Astrocyte (in vitro differentiated cells and primary cell): ENCODE data around the gene ITGAV. TPM values are rescaled to one million over a fixed set of nuclear protein-coding genes. Genes with fewer than 3 reads are reported as not detected.

ENCODE experiments used
- DNase-seq: peaks from one replicate; pipeline ENCODE4 v3.0.0-alpha.2; 2010; ENCODE audit warnings: low read depth
- FAIRE-seq: peaks from 2 replicates; lab custom pipeline; 2011; peaks lifted over from hg19 to GRCh38; lab: Jason Lieb, UNC
- H2AFZ ChIP-seq: 2 replicates; pipeline ENCODE4 v1.6.0; 2012; ENCODE audit warnings: low read depth, low read length, inconsistent platforms
- H3K27ac ChIP-seq: 2 replicates; pipeline ENCODE4 v1.5.1; 2011; ENCODE audit warnings: low read depth, low read length, inconsistent platforms
- H3K27me3 ChIP-seq: 2 replicates; pipeline ENCODE4 v1.6.0; 2011; ENCODE audit warnings: low read length, inconsistent platforms; ENCODE audit not compliant: insufficient read depth
- H3K36me3 ChIP-seq: 2 replicates; pipeline ENCODE4 v1.5.1; 2011; ENCODE audit warnings: low read length, inconsistent platforms; ENCODE audit not compliant: insufficient read depth
- H3K4me1 ChIP-seq: 2 replicates; pipeline ENCODE4 v1.5.1; 2011; ENCODE audit warnings: low read length, inconsistent platforms; ENCODE audit not compliant: insufficient read depth
- H3K4me2 ChIP-seq: 2 replicates; pipeline ENCODE4 v1.6.0; 2012; ENCODE audit warnings: low read length, inconsistent platforms
- H3K4me3 ChIP-seq: 2 replicates; pipeline ENCODE4 v1.5.1; 2011; ENCODE audit warnings: low read depth, mild to moderate bottlenecking, low read length, inconsistent platforms; ENCODE audit not compliant: insufficient read depth
- H3K79me2 ChIP-seq: 2 replicates; pipeline ENCODE4 v1.6.0; 2012; ENCODE audit warnings: mild to moderate bottlenecking, low read length, inconsistent platforms; ENCODE audit not compliant: insufficient read depth
- H3K9ac ChIP-seq: 2 replicates; pipeline ENCODE4 v1.6.0; 2012; ENCODE audit warnings: mild to moderate bottlenecking, low read length, inconsistent platforms
- H3K9me3 ChIP-seq: 2 replicates; pipeline ENCODE4 v1.5.1; 2012; ENCODE audit warnings: low read depth, mild to moderate bottlenecking, low read length, inconsistent platforms; ENCODE audit not compliant: insufficient read depth
- H4K20me1 ChIP-seq: 2 replicates; pipeline ENCODE4 v1.6.0; 2012; ENCODE audit warnings: low read length, inconsistent platforms; ENCODE audit not compliant: insufficient read depth
- H3K27ac Mint-ChIP-seq: one replicate; pipeline ENCODE4 v1.8.0; 2021; ENCODE audit warnings: mild to moderate bottlenecking, mixed read lengths; ENCODE audit not compliant: unreplicated experiment
- H3K27me3 Mint-ChIP-seq: one replicate; pipeline ENCODE4 v1.8.0; 2021; ENCODE audit warnings: low read depth, mixed read lengths; ENCODE audit not compliant: unreplicated experiment
- H3K36me3 Mint-ChIP-seq: one replicate; pipeline ENCODE4 v1.8.0; 2021; ENCODE audit warnings: low read depth, mixed read lengths; ENCODE audit not compliant: unreplicated experiment
- H3K4me1 Mint-ChIP-seq: one replicate; pipeline ENCODE4 v1.8.0; 2021; ENCODE audit warnings: low read depth, mixed read lengths; ENCODE audit not compliant: unreplicated experiment
- H3K4me3 Mint-ChIP-seq: one replicate; pipeline ENCODE4 v1.8.0; 2021; ENCODE audit warnings: mild to moderate bottlenecking, moderate library complexity, mixed read lengths; ENCODE audit not compliant: unreplicated experiment
- H3K9me3 Mint-ChIP-seq: one replicate; pipeline ENCODE4 v1.8.0; 2021; ENCODE audit warnings: mild to moderate bottlenecking, mixed read lengths; ENCODE audit not compliant: unreplicated experiment
- CTCF ChIP-seq: IDR thresholded peaks from 2 replicates; pipeline ENCODE4 v1.5.1; 2011; ENCODE audit warnings: low read depth, mild to moderate bottlenecking, inconsistent platforms, low read length, moderate library complexity; ENCODE audit not compliant: insufficient read depth
- EZH2 ChIP-seq: IDR thresholded peaks from 2 replicates; pipeline ENCODE4 v1.6.1; 2012; ENCODE audit warnings: mild to moderate bottlenecking, low read length, inconsistent platforms; ENCODE audit not compliant: insufficient read depth
- total RNA-seq: library from RNA; stranded (reverse); gene quantifications from 2 replicates; pipeline ENCODE4 v1.2.1, GENCODE V29; 2021

ITGAV gene
- total RNA-seq, 1 donor from 2014 or later = 661 TPM

DNA sequence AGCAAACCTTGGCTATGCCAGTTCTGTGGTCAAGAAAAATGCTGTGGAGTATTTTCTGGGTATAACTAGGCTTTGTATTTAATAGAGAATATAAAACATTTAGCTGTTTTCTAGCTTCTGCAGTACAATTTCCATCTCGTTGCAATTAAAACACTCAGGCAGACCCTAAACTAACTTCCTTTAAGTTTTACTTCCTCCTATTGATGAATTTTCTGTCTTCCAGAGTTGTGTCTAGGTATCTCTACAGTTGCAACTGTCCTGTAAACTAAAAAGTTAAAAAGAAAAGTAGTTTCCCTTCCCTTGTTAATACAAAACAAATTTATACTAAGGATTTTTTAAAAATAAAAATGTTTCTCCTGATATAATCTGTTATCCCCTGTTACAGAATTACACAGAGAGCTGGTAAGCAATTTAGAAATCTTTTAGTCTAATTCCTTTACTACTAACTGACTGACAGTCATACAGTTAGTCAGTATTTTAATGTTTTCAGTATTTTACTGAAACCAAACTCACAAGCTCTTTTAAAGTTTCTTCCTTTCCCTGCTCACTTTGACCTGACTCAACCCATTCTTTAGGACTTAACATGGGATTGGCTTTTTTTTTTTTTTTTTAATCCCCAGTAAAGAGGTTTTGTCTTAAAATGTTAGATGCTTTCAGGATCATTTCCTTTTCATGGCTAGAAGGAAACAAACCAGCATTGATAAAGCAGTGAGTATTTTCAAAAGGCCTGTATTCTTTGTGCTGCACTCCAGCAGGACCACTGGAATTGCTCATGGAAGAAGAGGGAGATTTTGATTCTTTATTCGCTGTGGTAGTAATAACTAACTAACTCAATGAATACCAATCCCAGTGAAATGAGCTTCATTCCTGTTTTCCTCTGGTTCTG, 22.9 kb downstream of the ITGAV start:
- Mint-ChIP-seq H3K27me3 (no peaks in the 10 kb centered on the region), H3K36me3 (peaks cover 9% of the 10 kb centered on the region), H3K27ac (peak overlapping the region; percentile 84), H3K4me1 (peaks cover 47% of the 10 kb centered on the region), H3K9me3 (no peaks in the 10 kb centered on the region), H3K4me3 (no peak overlapping the region)
- no peak overlapping the region for H2AFZ ChIP-seq
- no peaks in the 10 kb centered on the region for H3K9me3 ChIP-seq
- H3K4me1 ChIP-seq = no peaks in the 10 kb centered on the region
- no peak for FAIRE-seq
- H3K4me2 ChIP-seq = no peak overlapping the region
- peaks cover 82% of the 10 kb centered on the region for H4K20me1 ChIP-seq
- peaks cover 19% of the 10 kb centered on the region for H3K36me3 ChIP-seq
- H3K79me2 ChIP-seq = peaks cover 98% of the 10 kb centered on the region
- H3K27ac ChIP-seq = no peak overlapping the region
- no peak for DNase-seq
- no peak overlapping the region for H3K9ac ChIP-seq
- H3K4me3 ChIP-seq = no peak overlapping the region
- TF ChIP-seq EZH2 (no peak), CTCF (no peak)
- H3K27me3 ChIP-seq = no peaks in the 10 kb centered on the region

- Mint-ChIP-seq H3K27ac (no peak overlapping the region), H3K36me3 (no peaks in the 10 kb centered on the region), H3K9me3 (no peaks in the 10 kb centered on the region), H3K4me3 (no peak overlapping the region), H3K27me3 (no peaks in the 10 kb centered on the region), H3K4me1 (peaks cover 35% of the 10 kb centered on the region)
- Histone ChIP-seq H3K36me3 (peaks cover 20% of the 10 kb centered on the region), H2AFZ (no peak overlapping the region), H4K20me1 (peaks cover 79% of the 10 kb centered on the region), H3K9me3 (no peaks in the 10 kb centered on the region), H3K9ac (no peak overlapping the region), H3K4me3 (no peak overlapping the region), H3K4me2 (no peak overlapping the region), H3K27me3 (no peaks in the 10 kb centered on the region), H3K4me1 (no peaks in the 10 kb centered on the region), H3K27ac (no peak overlapping the region), H3K79me2 (peaks cover 98% of the 10 kb centered on the region)
- FAIRE-seq (no peak), DNase-seq (no peak)
- TF ChIP-seq CTCF = no peak
- no peak for TF ChIP-seq EZH2
Observed at GRCh38 chr2:186614373-186614772, 24.5 kb downstream of the ITGAV start.

DNA sequence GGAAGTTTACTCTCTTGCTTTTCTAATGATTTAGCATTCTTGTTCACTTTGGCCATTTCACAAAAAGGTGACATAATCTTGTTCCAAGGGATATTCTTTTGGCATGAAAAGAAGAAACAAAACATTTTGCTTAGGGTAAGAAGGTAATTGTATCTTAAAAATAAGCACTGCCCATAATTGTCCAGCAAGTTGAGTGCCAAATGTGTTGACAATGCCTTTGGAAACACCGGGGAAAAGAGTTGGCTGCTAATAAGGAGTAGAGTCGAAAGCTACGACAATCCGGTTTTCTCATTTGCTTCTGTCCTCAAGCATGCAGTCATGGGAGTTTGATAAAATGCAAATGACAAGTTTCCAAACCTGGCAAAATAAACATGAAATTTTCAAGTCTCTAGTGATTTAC, 27.3 kb downstream of the ITGAV start:
- no peaks in the 10 kb centered on the region for H3K9me3 Mint-ChIP-seq
- peaks cover 67% of the 10 kb centered on the region for H4K20me1 ChIP-seq
- no peak overlapping the region for H3K4me2 ChIP-seq
- H3K27ac ChIP-seq = no peak overlapping the region
- no peaks in the 10 kb centered on the region for H3K4me1 ChIP-seq
- H3K27me3 ChIP-seq = no peaks in the 10 kb centered on the region
- H3K27ac Mint-ChIP-seq = no peak overlapping the region
- peaks cover 24% of the 10 kb centered on the region for H3K4me1 Mint-ChIP-seq
- H3K36me3 ChIP-seq = peaks cover 13% of the 10 kb centered on the region
- no peak for TF ChIP-seq EZH2
- no peak for TF ChIP-seq CTCF
- H3K9me3 ChIP-seq = no peaks in the 10 kb centered on the region
- no peaks in the 10 kb centered on the region for H3K27me3 Mint-ChIP-seq
- H3K36me3 Mint-ChIP-seq = peaks cover 2% of the 10 kb centered on the region
- DNase-seq = no peak
- FAIRE-seq = no peak
- H3K9ac ChIP-seq = no peak overlapping the region
- peaks cover 93% of the 10 kb centered on the region for H3K79me2 ChIP-seq
- no peak overlapping the region for H3K4me3 Mint-ChIP-seq
- H2AFZ ChIP-seq = no peak overlapping the region
- no peak overlapping the region for H3K4me3 ChIP-seq
